Measurements from ENCODE around the gene LUM. TPM values are rescaled to one million over a fixed set of nuclear protein-coding genes. Genes with fewer than 3 reads are reported as not detected.
"Not testable (repeated sequence)": the region's sequence is repeated elsewhere in the genome, so short reads cannot be mapped to it uniquely, and the experiment has no call there.

LUM gene
- total RNA-seq, 1 donor from 2014 or later = 1.9 TPM

DNA sequence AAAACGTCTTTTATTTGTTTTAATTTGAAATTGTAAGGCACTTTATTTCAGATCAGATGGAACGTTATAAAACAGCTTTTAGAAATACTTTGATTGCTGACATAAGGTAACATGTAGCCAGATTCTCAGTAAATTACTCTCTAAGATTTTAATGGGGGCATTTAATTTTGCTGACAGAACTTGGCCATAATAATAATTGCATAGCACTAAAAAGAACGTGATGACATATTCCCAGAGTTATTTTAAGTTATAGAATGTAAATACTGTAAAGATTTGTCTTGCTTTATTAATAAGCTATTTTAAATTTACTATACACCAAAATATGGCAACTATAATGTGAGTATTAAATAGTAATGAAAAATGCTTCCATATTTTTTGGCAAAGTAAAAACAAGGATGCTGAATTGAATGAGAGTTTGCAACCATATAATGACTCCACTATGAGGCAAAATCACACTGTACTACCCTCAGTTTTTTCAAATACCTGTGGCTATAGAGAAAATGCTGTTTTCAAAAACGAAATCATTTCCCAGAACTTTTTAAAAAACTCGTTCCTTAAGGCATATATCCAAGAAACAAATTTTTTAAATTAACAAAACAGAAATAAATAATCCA lies 876 bp downstream of the LUM start:
- no peak for DNase-seq (ENCODE audit: extremely low read depth, low read depth, low spot score)

DNA sequence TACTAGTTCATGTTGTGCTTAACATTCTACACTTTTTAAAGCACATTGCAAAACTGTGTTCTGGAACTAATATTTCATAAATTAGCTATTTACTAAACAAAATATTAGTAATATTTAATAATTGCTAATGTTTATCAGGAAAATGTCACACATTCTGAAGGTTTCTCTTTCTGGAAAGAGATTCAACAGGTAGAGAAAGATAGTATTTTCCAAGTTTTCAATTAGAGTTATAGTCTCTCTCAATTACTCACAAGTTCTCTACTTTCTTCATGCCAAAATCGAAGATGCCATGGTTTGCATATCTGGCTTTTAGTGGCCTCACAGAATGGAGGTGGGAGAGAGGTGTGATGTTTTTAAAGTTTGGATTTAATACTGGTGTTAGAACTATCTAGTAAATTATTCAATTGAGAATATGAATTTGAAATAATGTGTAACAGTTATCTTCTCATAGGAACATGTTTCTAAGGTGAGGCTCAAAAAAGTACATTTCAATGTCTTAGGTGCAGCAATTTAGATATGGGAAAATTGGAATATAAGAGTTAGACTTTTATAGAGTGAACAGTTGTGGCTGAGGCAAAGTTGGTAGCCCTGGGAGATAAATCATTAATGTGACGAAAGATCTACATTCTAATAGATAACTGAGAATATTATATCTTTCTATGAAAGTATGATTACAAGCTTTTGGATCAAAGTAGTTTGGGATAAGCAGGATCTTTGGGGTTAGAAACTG lies 1.5 kb downstream of the LUM start:
- DNase-seq (ENCODE audit: extremely low read depth, low read depth, low spot score) = no peak

DNA sequence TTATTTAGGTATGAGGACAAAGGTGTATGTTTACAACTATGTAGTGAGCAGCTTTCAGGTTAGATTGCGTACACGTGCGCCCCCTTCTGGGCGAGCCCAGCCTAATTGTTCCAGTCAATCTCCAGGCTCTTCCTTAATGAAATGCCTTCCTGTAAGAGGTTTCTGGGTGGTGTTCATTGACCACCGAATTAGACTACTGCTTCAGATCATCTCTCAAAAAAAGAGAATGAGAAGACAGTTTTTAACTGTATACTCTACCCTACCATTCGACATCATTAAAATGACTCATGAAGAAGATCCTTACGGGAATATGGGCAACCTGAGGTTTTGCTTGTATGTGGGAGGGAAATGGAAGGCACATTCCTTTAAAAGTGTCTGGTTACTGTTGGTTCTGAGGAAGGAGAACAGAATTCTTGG lies 2.1 kb downstream of the LUM start:
- peak; percentile 18 for DNase-seq (ENCODE audit: extremely low read depth, low read depth, low spot score)

DNA sequence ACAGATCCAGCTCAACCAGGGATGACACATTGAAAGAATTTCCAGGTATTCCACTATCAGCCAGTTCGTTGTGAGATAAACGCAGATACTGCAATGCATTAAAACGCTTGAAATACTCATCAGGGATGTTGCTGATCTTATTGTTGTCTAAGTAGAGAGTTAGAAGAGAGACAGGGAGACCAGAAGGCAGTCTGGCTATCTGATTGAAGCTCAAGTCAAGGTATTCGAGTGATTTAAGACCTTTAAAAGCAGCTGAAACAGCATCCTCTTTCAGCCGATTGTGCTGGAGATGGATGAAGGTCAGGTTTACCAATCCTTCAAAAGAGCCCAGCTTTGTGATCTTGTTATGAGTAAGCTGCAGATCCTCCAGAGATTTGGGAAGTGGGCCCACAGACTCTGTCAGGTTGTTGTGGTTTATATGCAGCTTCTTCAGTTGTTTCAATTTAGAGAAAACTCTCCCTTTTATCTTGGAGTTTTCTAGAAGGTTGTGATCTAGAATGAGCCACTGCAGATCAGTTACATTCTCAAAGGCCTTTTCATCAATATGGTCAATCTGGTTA lies 3.0 kb downstream of the LUM start:
- DNase-seq (ENCODE audit: extremely low read depth, low read depth, low spot score) = no peak

DNA sequence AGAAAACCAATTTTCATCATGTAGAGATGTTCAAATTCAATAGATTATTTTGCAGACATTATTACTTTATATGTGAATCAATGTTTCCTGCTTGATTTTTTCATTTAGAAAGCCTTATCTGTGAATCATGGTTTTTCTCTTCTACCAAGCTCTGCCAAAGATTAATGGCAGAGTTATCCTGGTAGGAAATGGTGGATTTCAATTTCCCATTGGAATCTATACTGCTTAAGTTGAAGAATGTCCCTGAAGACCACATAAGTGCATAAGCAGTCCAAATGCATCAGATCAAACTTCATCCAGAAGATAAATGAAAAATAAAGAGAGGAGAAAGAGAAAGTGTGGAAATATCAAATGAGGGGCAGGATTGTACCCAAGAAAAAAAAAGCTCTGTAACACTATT lies 5.0 kb downstream of the LUM start:
- DNase-seq (ENCODE audit: extremely low read depth, low read depth, low spot score) = no peak

DNA sequence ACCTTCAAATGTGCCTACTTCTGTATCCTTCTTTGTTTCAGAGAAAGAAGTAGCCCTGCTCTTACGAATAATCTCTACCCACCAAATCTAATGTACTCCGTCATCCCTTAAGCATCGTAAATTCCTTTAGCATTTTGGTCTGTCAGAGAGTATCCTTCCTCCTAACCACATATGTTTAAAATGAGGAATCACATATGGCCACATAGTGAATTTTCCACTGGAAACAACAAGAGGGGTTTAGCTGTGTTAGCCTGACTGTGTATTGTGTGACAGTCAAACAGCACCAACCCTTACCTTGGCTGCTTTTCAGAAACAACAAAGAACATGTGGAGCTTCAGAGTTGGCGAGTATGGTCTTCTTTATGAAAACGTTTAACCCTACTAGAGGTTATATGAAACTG lies 5.5 kb downstream of the LUM start:
- DNase-seq (ENCODE audit: extremely low read depth, low read depth, low spot score) = no peak

DNA sequence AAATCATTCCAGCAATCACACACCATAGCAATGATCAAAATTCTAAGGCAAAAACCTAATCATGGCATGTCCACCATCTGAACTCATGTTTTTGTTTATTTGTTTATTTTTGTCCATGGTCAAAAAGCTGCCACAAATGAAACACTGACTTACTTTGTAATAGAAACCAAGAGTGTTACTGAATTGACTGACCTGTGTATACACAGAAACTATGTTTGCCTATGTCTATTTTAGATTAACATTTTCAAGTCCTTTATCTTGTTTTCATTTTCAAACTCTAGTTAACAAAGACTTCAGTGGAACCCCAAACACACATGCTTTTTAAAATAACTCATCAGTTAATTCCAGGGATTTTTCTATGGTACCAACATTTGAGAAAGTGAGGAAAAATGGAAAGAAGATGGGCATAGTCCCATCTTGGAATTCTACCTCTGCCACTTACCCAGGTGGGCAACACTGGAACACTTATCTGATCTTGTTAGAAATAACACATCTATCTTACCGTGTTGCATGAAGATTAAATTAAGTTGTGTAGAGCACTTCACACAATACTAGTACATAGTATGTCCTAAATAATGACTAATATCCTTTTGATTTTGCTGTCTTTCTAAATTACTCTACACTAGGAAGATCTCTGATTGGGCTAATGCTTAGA lies 6.4 kb downstream of the LUM start:
- DNase-seq (ENCODE audit: extremely low read depth, low read depth, low spot score) = no peak

DNA sequence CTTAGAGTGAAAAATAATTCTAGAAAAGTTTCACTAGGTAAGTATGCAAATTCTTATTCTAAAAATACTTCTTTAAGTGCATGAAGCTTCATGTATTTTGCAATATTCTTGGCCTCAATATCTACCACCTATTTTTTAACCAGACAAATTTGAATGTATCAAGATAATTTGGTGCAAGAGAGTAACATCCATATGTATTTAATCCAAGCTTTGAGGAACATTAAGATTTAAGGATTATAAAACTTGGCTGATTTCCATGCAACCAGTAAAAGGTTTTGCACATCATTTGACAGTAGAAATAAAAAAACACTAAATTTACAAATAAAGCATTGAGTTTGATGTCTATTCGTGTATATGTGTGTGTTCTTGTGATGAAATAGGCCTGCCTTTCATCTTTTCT lies 7.7 kb downstream of the LUM start:
- DNase-seq (ENCODE audit: extremely low read depth, low read depth, low spot score) = no peak

DNA sequence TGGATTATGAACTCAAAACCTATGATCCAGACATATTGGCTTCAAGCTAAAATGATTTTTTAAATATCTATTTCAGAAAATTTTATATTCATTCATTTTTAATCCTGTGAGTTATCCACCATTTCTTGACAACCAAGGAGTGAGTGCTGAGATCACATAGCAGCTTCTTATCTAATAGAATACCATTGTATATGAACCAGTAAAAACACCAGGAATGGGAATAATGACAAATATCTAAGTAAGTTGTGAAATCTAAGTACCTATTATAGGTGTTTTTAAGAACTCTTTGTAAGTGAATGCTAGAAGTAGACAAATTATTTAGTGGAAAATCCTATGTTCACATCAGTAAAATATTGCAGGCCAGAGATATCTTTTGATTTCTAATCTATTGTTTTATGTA lies 8.2 kb downstream of the LUM start:
- DNase-seq (ENCODE audit: extremely low read depth, low read depth, low spot score) = no peak

DNA sequence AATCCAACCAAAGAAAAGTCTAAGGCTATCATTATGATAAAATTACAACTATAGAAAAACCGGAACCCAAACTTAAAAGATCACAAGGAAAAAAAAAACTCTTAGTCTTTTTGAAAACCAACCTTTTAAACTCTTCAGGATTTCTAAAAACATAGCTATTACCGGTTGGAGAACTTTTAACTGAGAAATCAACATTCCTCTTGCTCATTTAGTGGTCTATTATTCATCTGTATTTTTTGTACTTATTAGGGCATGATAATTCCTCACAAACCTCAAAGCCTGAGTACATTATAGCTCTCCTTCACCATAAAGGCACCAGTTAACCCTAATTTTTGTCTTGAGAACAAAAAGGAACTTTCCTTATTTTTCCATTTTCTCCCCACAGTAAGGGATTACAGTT lies 10.4 kb downstream of the LUM start:
- DNase-seq (ENCODE audit: extremely low read depth, low read depth, low spot score) = no peak

DNA sequence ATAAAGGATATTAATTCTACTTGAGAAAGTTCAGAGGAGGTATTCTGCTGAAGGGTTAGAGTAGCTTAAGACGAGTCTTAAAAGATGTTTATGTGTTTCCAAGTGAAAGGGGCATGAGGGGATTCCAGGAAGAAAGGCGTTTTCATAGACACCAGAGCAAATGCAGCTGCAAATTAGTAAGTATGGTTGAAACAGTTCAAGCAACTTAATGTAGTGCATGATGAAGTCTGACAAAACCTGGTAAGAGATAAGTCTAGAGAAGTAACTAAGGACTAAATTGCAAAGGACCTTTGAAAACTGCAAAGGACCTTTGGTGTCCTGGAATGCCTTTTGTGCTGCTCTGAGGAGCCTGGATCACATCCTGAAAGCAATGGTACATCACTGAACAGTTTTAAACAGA lies 11.5 kb downstream of the LUM start:
- no peak for DNase-seq (ENCODE audit: extremely low read depth, low read depth, low spot score)

DNA sequence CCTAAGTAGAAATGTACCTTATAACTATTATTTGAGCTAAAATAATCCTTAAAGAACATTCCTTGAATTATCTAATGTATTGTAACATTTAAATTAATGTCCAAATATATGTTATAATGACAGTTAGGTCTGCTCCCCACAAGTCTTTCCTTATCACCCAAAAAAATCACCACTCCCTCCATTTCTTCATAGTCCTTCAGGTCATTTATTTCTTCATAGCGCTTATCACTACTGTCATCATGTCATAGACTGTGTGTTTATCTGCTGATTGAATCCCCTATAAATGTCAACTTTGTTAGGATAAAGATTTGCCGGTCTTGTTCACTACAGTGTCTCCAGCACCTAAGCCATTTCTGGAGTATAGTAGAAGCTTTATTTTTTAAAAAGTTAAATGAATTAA lies 12.0 kb downstream of the LUM start:
- DNase-seq (ENCODE audit: extremely low read depth, low read depth, low spot score) = no peak

DNA sequence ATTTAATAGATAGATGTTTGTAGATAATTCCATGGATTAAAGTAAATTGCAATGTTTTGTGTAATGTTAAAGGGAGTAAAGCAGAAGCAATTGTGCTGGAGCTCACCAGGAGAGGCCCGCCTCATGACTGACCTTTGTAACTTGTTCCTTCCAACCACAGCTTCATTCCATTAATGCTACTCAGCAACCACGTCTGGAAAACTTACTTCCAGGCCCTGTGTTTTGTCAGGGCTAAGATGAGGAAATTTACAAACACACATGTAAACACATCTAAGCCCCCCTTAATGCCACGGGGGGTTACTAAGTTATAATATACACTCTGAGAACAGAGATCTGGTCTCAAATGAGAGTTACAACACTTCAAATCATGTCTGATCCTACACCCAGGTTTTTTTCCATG lies 12.4 kb downstream of the LUM start:
- no peak for DNase-seq (ENCODE audit: extremely low read depth, low read depth, low spot score)

DNA sequence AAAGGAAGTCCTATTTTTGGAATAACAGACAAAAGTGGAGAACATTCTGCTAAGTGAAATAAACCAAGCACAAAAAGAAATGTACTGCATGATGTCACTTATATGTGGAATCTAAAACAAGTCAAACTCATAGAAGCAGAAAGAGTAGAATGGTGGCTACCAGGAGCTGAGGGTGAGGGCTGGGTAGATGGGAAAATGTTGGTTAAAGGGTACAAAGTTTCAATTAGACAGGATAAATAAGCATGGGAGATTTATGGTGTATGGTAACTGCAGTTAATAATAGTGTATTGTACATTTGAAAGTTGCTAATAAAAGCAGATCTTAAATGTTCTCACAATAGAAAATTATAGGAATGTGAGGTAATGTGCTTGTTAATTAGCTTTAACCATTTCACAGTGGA lies 12.8 kb downstream of the LUM start:
- DNase-seq (ENCODE audit: extremely low read depth, low read depth, low spot score) = no peak

DNA sequence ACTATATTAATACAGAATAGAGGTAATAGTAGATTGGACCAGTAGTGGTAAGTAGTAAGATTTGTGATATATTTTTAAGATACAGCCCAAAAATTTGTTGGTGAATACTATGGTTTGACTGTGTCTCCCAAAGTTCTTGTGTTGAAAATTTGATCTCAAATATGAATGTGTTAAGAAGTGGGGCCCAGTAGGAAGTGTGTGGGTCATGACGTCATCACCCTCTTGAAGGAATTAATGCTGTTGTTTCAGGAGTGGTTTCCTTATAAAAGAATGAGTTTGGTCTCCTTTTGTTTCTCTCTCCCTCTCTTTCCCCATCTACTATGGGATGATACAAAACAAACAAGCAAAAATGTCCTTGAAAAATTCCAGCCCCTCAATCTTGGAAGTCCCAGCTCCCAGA lies 16.3 kb downstream of the LUM start:
- no peak for DNase-seq (ENCODE audit: extremely low read depth, low read depth, low spot score)

DNA sequence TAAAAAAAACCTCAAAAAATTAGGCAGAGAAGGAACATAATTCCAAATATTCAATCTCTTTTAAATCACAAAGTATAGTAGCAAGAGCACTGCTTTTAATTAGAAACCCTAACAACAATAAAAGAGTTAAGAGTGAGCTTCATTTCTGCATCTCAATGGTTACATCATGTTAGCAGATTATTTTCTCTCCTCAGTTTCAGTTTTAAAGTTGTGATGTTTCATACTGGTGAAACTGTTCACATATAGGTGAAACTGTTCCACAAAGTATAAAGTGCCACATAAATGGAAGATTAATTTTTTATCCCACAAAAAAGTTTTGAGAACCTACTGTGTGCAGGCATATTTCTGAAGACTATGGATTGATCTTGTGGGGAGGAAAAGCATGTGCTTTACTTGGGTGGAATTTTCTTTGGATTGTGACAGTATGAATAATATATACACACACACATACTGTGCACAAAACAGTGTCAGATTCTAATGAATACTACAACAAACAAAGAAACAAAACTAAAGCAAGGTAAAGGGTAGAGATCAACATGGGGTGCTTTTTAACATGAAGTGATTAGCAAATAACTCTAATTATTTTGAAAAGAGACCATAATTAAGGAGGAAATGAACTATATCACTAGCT lies 17.1 kb downstream of the LUM start:
- no peak for DNase-seq (ENCODE audit: extremely low read depth, low read depth, low spot score)

DNA sequence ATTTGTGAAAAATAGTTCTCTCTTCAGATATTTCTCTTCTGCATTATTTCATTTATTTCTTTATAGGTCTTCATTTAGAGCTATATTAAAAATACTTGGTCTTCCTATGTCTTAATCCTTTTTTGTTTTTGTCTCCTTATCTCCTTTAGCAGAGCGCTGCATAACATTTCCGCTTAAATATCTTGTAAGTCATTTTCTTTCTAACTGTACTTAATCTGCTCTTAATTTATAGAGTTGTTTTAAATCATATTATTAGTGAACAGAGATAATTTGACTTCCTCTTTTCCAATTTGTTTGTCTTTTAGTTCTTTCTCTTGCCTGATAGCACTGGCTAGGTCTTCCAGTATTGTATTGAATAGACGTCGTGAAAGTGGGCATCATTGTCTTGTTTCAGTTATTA lies 18.0 kb downstream of the LUM start:
- no peak for DNase-seq (ENCODE audit: extremely low read depth, low read depth, low spot score)

DNA sequence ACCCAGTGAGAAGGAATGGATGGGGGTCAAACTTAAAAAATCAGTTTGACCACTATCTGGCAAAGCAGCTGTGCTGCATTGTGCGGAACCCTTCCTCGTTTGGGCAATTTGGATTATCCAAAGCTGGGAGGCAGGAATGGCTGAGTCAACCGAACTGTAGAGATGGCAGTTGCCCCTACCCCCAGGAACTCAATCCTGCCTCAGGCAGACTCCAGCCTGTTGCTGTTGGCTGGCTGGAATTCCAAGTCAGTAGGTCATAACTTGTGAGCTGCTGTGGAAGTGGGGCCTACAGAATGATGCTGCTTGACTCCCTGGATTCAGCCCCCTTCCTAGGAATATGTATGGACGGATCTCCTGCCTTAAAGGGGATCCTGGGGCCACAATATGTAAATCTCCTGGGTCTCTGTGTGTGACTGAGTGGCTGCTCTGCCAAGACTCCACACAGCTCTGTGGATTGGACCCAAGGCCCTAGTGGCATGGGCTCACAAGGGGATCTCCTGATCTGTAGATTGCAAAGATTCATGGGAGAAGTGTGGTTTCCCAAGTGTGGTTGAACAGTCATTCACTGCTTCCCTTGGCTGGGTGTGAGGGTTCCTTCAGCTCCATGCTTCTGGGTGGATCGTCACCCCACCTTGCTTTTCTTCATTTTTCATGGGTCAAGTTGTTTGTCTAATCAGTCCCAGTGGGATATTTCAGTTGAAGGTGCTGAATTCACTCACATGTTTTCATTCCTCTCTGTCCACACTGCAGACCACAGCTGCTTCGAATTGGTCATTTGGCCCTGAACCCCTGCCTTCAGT lies 19.2 kb downstream of the LUM start:
- DNase-seq (ENCODE audit: extremely low read depth, low read depth, low spot score) = no peak

DNA sequence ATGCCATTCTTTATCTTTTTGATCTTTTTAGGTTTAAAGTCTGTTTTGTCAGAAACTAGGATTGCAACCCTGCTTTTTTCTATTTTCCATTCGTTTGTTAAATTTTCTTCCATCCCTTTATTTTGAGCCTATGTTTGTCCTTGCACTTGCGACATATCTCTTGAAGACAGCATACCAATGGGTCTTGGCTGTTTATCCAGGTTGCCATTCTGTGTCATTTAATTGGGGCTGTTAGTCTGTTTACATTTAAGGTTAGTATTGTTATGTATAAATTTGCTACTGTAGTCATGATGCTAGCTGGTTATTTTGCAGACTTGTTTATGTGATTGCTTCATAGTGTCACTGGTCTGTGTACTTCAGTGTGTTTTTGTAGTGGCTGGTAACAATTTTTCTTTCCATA lies 21.3 kb downstream of the LUM start:
- DNase-seq (ENCODE audit: extremely low read depth, low read depth, low spot score) = not testable (repeated sequence)

DNA sequence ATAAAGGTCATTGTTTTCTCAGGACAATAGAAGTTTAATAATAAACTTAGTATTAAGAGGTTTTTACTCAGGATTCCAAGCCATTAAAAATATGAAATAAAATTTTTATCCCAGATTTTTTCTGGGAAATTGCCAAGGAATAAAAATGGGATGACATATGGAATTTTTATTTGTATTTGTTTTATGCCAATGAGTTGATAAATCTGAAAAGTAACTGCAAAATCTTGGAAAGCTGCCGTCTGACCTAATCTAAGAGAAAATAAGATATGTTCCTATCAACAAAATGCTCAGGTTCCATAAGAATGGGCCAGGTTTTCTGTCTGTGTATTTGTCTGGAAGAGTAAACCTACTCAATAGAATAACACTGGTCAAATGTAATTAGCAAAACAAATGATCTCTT lies 31.3 kb downstream of the LUM start:
- DNase-seq (ENCODE audit: extremely low read depth, low read depth, low spot score) = no peak

DNA sequence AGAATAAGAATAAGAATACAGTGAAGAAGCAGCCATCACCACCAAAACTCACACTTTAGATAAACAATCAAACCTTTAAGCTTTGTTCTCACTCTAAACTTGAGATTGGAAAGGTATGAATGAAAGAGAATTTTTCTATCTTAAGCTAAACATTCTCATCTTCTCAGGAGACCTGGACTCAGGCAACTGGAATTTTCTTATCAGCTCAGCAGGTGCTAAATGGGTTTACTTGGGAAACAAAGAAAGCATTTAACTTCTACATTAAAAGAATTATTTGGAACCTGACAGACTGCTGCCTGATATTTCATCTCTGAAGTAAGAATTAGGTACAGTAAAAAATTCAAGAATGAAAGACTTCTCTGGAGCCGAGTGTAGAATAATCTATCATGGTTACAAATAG lies 32.8 kb downstream of the LUM start:
- DNase-seq (ENCODE audit: extremely low read depth, low read depth, low spot score) = no peak

Data from glomerular endothelial cell (primary cell).